GM18867 (cell line): ENCODE data around the gene PTCRA.
"Not testable (repeated sequence)": the region's sequence is repeated elsewhere in the genome, so short reads cannot be mapped to it uniquely, and the experiment has no call there.

Source experiments
- ATAC-seq: cut with Tn5 transposase; IDR thresholded peaks from one replicate; pipeline ENCODE4 v1.9.1; 2021; ENCODE audit warnings: mild to moderate bottlenecking, moderate library complexity; ENCODE audit not compliant: unreplicated experiment

PTCRA gene

DNA sequence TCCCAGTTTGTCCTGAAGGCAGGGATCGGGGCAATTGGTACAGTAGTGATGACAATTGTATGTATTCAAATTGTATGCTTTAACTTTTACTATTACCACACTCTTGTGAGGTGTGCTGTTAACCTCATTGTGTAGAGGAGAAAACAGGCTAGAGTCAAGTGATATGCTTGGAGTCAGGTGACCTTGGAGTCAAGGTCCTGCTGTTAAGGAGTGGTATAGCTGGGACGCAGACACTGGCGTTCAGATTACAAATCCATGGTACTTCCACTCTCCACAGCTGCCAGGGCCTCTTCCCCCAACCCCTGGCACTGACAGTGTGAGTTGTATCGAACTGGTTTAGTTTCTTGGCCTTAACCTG, 23.9 kb downstream of the PTCRA start:
- no peak for ATAC-seq

DNA sequence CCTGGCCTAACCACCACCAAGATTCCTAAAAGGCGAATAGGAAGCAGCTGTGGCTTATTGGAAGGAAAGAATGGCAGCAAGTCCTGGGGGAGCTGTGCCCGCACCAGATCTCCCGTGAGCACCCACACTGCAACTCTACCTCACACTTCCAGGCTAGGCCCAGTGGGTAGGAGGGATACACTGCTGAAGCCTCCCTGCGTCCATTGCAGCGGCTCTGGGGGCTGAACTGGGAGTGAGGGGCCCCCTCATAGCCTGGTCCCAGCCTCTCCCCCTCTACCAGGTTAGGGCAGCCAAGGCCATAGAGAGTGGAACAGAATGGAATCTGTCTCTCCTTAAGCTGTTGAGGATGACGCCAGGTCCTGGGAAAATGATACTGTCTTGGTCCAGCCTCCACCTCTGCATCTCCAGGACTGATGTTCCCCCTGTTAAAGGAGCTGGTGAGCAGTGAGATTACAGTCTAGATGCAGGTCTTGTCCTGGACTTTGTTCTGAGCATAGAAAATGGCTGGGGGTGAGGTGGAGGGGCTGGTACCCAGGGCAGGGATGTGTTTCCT, 24.7 kb downstream of the PTCRA start:
- ATAC-seq, result no peak

GRCh38 chr6:42941356-42941755, 25.5 kb downstream of the PTCRA start:
- ATAC-seq, result not testable (repeated sequence)

DNA sequence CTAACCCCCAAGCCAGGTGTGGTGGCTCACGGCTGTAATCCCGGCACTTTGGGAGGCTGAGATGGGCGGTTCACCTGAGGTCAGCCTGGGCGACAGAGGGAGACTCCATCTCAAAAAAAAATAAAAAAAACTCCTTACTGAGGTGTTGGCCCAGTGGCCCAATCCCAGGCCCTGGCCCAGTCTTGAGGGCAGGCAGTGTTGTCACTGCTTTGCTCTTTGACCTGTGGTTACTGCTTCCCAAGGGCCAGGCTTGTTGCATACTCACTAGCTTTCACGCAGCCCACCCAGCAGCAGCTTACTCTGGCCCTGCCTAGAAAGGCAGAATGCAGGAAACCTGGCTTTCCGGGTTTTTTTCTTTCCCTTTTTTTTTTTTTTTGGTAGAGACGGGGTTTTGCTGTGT, 26.6 kb downstream of the PTCRA start:
- no peak for ATAC-seq

DNA sequence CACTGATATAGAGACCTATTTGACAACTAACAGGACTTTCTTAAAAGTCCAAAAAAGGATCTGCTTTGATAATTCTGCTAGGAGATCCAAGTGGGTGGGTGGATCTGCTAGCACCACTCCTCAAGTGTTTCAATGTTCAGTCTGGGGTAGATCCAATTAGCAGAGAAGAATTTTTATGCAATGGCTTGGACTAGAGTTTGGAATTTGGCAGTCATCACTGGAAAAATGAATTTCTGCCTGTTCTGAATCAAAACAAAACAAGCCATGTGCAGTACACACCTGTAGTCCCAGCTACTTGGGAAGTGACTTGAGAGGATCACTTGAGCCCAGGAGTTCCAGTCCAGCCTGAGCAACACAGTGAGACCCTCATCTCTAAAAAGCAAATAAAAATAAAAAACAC, 32.1 kb downstream of the PTCRA start:
- no peak for ATAC-seq

DNA sequence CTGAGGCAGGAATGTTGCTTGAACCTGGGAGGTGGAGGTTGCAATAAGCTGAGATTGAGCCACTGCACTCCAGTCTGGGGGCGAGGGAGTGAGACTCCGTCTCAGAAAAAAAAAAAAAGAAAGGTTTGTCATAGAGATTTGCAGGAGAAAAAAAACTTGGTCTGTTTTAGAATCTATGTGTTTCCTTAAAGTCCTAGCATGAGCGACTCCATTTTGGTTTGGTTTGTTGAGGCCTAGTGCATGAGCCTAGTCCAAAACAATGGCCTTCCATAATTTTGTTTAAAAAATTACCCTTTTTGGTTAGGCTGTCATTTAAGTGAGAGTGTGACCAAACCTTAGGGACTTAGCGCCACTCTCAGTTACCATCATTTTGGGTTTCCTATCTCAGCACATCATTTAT, 36.5 kb downstream of the PTCRA start:
- no peak for ATAC-seq

DNA sequence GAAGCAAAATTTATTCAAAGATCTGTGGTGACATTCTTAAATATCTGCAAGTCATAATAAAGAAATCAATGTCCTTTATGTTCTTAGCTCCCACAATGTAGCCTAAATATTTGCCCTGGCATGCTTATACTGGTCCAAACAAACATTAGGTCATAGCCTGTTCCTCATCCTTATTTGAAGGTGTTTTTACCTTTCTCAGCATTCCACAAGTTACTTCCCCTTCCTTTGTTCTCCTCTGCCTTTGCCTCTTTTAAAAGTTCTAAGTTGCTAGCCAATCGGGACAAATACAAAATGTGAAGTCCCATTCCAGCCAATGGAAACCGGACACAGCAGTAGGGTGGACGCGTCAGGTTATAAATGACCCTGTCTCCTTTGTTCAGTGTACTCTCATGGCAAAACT, 38.6 kb downstream of the PTCRA start:
- not testable (repeated sequence) for ATAC-seq

DNA sequence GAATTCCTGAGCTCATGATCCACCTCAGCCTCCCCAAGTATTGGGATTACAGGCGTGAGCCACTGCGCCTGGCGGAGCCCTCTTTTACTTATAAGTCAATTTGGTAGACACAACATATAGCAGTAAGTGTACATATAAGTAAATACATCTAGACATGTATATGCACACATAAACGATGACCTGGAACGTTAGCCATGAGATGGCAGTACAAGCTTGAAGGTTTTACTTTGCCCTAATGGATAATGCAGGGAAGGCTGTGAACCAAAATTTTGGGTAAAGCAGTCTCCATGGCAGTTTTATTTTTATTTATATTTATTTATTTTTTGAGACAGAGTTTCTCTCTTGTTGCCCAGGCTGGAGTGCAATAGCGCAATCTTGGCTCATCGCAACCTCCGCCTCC, 42.3 kb downstream of the PTCRA start:
- ATAC-seq, result no peak

DNA sequence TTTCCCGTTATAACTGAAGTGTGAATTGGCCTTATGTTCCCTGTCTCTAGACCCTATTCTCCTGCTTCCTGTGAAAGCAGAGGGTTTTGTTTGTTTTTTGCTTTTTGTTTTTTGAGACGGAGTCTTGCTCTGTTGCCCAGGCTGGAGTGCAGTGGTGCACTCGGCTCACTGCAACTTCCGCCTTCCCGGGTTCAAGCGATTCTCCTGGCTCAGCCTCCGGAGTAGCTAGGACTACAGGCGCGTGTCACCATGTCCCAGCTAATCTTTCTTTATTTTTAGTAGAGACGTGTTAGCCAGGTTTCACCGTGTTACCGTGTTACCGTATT, 44.0 kb downstream of the PTCRA start:
- no peak for ATAC-seq

- no peak for ATAC-seq
These were observed 44.6 kb downstream of the PTCRA start, which contains the start of gene GNMT for GRCh38 chr6:42960243-42961019. Gene GNMT, plus strand, starts transcription at chr6:42960754. Its CDS starts 14 bp downstream, at chr6:42960768.

- no peak for ATAC-seq
These were observed 45.2 kb downstream of the PTCRA start for GRCh38 chr6:42961020-42961470.

DNA sequence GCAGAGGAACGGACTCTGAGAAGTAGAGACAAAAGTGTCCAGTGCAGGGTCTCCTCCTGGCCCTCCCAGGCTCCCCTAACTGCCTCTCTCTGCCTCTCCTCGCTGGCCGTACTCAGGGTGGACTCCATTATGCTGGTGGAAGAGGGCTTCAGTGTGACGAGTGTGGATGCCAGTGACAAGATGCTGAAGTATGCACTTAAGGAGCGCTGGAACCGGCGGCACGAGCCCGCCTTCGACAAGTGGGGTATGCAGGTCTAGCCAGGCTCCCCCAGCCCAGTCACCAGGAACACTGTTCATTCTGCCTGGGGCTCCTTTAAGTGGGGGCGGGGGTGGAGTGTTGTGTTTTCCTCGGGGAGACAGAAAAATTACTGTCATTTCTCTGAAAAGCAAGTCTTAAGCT, 46.2 kb downstream of the PTCRA start:
- no peak for ATAC-seq

DNA sequence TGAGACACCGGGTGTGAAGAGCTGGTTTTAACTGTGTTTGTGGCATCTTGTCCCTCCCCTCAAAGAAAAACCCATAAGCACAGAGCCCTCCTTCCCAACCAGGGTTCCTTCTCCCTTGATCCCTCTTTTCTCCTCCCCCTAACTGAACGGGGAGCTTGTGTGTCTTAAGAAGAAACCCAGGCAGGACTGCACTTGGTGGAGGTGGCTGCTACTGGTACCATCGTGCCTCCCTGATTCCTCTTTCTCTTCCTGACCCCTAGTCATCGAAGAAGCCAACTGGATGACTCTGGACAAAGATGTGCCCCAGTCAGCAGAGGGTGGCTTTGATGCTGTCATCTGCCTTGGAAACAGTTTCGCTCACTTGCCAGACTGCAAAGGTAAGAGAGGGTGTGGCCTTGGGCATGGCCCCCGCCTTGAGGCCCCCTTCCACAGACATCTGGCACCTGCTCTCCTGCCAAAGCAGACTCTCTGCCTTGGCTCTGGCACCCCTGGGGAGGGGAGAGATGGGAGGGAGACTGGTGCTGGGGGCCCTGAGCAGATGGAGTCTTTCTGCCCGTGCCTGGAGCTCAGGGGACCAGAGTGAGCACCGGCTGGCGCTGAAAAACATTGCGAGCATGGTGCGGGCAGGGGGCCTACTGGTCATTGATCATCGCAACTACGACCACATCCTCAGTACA, 46.8 kb downstream of the PTCRA start:
- ATAC-seq, result no peak

DNA sequence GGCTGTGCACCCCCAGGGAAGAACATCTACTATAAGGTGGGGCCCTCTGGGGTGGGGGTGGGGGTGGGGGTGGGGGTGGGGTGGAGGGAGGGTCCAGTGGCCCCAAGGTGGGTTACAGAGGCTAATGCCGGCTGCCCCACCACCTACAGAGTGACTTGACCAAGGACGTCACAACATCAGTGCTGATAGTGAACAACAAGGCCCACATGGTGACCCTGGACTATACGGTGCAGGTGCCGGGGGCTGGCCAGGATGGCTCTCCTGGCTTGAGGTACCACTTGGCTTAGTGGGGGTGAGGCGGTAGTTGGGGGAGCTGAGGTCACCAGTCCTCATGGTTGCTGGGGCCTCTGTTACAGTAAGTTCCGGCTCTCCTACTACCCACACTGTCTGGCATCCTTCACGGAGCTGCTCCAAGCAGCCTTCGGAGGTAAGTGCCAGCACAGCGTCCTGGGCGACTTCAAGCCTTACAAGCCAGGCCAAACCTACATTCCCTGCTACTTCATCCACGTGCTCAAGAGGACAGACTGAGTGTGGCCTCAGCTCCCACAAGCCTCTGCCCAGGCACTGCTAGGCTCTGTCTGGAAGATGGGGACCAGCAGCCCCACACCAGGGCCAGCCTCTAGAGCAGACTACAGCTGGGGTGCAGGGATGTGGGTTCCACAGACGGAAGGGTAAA, 47.5 kb downstream of the PTCRA start:
- no peak for ATAC-seq

- ATAC-seq, result no peak
These were observed 48.2 kb downstream of the PTCRA start for GRCh38 chr6:42963855-42964605.

- ATAC-seq, result no peak
These were observed 50.7 kb downstream of the PTCRA start for GRCh38 chr6:42966571-42966970.

DNA sequence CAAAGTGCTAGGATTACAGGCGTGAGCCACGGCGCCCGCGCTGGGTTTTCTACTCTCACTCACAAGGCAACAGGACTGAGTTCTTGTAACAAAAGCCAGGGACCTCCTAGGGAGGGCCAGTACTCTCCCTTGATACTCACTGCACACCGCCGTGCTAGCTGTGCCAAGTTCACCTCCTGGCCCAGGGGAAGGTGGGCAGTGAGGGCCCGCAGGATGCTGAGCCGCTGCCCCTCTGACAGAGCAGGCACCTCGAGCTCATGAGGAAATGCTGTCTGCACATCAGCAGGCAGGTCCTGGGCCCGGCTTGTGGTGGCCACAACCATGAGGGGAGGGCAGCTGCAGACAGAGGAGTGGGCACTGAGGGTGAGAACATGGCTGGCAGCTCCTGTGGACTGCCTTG, 51.4 kb downstream of the PTCRA start:
- no peak for ATAC-seq

DNA sequence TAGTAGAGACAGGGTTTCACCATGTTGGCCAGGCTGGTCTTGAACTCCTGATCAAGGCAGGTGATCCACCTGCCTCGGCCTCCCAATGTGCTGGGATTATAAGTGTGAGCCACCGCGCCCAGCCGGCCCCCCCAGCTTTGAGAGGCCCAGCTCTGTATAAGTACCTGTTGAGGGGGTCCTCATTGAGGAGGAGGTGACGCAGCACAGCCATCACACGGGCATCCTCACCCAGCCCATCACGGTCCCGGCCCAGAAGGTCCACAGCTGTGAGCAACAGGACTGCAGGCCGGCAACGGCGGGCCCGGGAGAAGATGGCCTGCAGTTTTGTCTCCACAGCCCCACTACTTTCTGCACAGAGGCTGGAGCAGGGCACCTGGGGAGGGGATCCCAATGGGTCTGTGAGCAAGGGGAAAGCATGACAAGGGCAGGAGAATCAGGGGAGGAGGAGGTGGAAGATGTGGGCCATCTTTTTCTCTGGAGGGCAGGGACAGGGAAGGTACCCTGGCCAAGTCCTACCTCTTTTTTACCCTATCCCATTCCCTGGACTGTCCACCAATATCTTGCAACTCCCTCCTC, 52.4 kb downstream of the PTCRA start:
- no peak for ATAC-seq

DNA sequence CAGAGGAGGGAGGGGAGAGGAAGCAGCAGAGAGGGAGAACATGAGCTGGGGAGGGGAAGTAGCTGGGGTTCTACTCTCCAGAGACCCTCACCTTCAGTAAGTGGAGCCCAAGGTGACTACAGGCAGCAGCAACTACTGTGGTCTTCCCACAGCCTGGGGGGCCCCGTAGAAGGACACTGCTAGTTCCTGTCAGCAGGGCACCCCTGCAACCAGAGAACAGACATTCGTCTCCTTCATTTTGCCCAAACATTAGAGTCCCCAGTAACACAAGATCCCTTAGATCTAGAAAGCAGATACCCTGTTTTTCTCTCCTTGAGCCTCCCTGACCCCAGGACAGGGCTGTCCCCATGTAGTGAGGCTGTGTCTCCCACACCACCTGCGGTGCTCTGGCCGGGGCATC, 52.9 kb downstream of the PTCRA start:
- ATAC-seq, result no peak

DNA sequence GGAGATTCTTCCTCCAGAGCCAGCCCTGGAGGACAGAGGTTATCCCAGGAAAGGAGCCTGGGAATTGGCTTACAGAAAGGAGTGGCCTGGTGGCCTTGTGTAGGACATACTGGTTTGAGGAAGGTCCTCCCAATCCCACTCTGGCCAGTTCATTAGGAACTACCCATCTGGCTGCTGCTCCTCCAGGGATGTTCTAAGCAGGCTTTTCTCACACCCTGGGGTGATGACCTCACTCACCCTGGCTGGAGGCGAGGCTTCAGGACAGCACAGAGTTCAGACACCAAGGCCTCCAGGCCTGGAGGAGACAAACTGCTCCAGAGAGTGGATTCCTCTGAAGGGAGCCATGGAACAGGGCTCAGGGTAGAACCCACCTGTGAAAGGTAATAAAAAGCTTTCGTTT, 53.6 kb downstream of the PTCRA start:
- no peak for ATAC-seq

DNA sequence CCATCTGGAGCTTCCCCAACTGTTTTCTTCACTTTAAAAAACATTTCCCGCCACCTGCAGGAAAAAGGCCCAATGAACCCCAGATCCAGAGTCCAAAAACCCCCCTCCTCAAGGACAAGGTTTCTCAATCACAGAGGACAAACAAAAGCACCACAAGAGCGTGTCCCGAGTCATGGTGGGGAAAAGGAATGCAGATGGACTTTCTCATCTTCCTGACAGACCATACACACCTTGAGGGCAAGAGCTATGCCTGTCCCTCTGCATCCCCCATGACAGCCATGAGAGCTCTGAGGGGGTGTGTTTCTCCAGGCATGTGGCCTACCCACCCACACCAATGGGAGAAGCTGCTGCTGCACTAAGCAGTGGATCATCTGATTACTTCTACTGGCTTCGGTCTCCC, 54.1 kb downstream of the PTCRA start:
- no peak for ATAC-seq
